NCI-H187 treated with DMSO at 0.1 percent for 48 hours (cell line): Measurements from ENCODE around the gene FAM149B1.

Source experiments
- DNase-seq: peaks from one replicate; lab custom pipeline; 2025; lab: John Stamatoyannopoulos, UW

Gene FAM149B1

DNA sequence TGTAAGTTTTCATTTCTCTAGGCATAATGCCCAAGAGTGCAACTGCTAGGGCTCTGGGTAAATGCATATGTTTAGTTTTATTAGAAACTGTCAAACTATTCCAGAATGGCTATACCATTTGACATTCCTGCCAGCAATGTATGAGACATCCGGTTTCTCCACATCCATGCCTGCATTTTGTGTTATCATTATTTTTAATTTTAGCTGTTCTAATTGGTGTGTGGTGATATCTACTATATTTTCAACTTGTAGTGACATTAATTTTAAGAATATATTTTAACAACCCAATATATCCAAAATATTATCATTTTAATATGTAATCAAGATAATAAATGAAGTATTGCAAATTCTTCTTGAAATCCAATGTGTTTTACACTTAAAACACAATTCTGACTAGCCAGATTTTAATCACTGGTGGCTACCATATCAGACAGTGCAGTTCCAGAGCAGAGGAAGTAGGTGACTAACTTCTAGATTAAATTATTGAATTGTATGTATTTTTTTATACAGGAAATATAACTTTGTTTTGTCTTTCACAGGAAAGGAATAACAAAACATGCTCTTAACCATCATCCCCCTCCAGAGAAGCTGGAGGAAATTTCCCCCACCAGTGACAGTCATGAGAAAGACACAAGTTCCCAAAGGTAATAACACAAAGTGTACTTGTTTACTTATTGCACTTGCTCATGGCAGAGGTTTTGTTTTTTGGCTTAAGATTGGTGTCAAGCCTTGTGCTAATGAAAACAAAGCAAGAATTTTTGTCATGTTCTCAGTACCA, 6.4 kb downstream of the FAM149B1 start:
- no peak for DNase-seq

DNA sequence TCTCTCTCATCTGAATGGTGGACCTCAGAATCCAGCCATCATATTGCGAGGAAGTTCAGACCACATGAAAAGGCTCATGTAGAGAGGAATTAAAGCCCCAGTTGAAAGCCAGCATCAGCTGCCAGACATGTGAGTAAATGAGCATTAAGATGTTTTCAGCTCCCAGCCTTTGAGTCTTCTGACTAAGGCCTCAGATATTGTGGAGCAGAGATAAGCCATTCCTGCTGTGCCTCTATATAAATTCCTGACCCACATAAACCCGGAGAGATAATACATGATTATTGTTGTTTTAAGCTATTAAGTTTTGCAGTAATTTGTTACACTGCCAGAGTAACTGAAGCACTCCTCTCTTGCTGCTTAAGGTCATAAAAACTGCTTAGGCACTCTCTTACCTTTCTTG, 14.6 kb downstream of the FAM149B1 start:
- no peak for DNase-seq

DNA sequence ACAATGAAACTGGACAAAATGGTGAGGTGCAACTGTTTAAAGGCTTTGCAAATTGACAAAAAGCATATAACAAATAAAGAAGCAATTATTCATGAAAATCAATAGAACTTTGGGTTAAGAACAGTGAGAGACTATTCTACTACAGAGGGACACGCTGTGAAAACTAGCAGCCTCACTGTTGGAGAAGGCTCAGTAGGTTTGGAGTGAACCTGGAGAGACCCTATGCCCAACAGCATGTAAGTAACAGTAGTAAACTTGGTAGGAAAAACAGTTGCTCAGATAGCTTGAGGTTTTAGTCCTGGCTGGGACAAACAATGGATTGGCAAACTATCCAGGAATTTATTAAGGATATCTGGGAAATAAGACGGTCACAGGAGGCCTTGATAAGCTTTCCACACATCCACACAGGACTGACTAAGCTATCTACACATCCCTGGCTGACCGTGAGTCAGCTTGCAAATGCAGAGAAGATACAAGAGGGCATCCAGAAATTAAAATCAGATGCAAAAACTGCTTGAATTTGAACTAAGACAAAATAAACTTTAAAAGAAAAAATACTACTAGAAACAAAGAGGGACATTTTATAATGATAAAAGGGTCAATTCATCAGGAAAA, 15.9 kb downstream of the FAM149B1 start:
- no peak for DNase-seq

DNA sequence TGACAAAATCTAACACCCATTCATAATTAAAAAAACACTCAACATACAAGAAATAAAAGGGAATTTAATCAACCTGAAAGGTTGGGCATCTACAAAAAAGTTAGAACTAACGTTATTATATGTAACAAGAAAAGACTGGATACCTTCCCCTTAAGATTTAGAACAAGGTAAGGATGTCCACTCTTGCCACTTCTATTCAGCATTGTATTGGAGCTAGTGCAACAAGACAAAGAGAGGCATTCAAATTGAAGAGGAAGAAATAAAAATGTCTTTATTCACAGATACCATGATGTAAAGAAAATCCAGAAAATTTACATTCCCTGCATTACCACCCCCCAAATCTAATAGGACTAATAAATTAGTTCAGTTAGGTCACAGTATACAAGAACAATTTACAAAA, 18.3 kb downstream of the FAM149B1 start:
- no peak for DNase-seq

DNA sequence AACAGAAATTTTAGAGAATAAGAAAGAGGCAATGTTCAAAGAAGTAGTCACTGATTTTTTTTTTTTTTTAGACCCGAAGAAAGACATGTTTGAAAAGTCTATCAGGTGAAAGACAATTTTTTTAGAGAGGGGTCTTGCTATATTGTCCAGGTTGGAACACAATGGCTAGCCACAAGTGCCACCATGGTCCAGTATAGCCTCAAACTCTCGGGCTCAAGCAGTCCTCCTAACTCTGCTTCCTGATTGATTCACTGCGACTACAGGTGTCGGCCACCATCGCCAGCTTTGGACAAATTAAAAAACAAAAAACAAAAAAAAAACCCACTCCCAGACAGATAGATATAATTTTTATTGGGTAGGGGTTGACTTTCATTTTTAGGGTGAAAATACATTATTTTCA, 22.3 kb downstream of the FAM149B1 start:
- no peak for DNase-seq

DNA sequence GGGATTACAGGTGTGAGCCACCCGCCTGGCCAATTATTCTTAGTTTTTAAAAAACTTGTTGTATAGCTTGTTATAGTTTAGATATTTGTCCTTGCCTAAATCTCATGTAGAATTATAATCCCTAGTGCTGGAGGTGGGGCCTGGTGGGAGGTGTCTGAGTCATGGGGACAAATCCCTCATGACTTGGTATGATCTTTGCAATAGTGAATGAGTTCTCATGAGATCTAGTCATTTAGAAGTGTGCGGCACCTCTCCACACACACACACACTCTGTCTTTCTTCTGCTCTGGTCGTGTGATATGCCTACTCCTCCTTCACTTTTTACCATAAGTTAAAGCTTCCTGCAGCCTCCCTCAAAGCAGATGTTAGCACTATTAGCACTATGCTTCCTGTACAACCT, 37.2 kb downstream of the FAM149B1 start:
- no peak for DNase-seq

DNA sequence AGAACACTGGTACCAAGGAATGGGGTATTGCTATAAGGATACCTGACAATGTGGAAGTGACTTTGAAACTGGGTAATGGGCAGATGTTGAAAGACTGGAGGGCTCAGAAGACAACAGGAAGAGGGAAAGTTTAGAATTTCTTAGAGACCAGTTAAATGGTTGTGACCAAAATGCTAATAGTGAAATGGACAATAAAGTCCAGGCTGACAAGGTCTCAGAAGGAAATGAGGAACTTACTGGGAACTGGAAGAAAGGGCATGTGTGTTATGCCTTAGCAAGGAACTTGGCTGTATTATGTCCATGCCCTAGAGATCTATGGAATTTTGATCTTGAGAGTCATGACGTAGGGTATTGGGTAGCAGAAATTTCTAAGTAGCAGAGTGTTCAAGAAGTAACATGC, 38.0 kb downstream of the FAM149B1 start:
- no peak for DNase-seq

DNA sequence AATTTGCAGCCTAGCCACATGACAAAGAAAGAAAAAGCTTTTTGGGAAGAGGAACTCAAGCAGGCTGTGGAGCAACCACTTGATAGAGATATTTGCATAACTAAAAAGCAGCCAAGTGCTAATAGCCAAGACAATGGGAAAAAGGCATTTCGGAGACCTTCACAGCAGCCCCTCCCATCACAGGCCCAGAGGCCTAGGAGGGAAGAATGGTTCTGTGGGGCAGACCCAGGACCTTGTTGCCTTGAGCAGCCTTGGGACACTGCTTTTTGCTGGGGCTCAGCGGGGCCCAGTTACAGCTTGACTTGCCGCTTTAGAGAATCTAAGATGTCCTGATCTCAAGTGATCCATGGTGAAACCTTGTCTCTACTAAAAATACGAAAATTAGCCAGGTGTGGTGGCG, 38.5 kb downstream of the FAM149B1 start:
- no peak for DNase-seq

DNA sequence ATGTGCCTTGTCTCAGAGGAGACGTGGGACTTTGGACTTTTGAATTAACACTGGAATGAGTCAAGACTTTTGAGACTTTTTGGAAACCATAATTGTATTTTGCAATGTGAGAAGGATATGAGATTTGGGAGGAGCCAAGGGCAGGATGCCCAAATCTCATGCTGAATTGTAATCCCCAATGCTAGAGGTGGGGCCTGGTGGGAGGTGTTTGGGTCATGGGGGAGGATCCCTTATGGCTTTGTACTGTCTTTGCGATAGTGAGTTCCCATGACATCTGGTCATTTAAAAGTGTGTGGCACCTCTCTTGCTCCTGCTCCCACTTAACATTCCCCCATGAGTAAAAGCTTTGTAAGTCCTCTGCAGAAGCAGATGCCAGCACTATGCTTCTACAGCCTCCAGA, 40.0 kb downstream of the FAM149B1 start:
- no peak for DNase-seq

DNA sequence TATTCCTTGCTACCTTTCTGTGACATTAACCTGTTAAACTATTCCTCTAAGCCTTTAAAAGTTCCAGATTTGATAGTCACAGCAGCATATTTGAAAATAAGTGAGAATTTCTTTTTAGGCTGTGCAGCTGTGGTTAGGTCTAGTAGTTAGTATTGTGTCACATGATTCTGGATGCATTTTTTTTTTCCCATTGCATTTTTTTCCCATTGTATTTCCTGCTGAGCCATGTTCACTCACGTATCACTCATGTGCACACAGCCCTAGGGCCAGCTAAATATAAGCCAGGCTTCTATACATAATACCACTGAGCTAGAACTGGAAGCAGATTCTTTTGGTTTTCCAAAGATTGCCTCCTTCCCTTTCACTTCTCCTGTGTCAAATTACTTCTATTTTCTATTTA, 41.8 kb downstream of the FAM149B1 start:
- no peak for DNase-seq

DNA sequence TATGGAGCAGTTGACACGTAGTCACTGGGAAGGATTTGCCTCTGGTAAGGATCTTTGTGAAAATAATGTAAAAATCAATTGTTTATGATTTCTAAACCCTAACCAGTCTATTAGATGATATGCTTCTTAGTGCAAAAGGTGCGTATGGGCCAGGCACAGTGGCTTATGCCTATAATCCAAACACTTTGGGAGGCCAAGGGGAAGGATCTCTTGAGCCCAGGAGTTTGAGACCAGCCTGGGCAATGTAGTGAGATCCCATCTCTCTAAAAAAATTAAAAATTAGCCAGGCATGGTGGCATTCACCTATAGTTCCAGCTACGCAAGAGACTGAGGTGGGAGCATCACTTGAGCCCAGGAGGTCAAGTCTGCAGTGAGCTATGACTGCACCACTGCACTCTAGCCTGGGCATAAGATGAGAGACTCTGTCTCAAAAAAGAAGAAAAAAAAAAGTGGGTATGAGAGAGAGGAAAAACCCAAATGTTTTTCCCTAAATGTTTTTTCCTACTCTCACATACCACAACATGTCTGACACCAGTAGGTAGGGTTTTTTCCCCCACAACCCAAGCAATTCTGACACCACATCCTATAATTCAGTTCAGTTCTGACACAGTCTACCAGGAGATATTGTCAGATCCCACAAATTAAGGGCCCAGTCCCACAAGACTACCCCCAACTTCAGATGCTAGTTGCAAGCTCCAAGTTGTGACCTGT, 42.6 kb downstream of the FAM149B1 start:
- DNase-seq, result no peak

DNA sequence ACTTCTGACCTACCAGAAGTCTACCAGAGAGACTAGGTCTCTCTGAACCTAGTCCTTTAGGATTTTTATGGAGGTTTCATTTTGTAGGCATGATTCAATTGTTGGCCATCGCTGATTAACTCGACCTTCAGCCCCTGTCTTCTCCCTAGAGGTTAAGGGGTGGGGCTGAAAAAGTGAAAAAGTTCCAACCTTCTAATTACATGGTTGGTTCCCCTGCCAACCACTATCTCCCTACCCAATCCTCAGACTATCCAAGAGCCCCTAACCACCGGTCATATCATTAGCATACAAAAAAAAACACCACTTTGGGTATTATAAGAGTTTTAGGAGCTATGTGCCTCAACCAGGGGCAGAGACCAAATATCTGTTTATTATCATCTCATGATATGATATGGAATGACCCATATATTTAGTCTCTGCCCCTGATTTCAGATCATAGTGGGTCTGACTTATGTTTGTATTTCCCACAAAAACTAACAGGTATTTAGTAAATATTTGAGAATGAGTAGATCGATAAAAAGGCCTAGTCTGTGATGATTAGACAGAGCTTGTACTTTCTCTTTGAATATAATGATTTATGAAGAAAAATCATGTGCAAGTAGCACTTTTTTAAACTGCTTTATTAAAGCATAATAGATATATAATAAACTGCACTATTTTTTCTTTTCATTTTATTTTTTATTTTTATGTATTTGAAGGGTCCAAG, 43.3 kb downstream of the FAM149B1 start:
- DNase-seq, result no peak

DNA sequence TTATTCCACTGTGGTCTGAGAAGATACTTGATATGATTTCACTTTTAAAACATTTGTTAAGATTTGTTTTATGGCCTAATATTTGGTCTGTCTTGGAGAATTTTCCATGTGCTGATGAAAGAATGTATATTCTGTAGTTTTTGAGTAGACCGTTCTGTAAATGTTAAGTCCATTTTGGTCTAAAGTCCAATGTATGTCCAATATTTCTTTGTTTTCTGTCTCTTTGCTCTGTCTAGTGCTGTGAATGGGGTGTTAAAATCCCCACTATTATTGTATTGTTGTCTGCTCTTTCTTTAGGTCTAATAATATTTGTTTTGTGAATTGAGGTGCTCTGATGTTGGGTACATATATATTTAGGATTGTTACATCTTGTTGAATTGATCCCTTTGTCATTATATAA, 47.8 kb downstream of the FAM149B1 start:
- no peak for DNase-seq

DNA sequence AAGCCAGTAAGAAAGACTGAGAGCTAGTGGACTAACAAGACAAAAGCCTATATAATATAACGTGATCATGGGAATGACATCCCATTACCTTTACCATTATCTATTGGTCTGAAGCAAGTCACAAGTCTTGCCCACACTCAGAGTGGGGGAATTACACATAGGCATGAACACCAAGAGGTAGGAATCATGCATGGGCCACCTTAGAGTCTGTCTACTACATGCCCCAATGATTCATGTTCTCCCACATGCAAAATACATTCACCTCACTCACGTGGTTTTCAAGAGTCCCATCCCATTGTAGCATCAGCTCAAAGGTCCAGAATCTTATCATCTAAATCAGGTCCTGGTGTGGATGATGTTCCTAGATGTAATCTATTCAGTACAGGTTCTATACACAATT, 49.7 kb downstream of the FAM149B1 start:
- DNase-seq, result no peak

DNA sequence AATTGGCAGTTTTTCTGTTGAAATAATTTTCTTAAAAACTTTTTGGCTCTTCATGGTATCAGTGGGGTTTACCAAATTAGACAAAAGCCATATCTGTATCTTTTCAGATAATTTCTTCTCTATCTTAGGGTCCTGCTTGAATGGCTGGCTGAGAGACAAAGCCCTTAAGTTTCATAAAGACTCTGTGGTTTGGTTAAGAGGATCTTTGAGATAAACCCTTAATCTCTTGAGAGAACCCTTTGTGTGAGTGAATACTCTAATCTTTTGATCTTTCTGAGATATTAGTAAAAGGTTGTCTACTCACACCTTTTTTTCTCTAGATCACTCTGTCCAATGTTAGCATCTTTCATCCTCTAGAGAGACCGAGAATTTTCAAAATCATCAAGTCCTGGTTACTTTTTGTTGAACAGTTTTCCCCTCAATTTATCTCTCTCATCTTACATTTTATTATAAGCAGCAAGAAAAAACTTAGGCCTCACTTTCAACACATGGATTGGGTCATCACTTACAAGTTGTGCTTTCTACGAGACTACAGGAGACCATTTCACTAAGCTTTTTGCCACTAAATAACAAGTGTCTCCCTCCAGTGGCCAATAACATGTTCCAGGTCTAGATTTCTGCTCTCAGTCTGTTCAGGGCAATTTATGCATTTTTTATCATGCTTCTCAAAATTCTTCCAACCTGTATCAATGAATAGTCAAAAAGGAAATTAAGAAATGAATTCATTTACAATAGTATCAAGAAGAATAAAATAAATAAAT, 50.7 kb downstream of the FAM149B1 start:
- no peak for DNase-seq

DNA sequence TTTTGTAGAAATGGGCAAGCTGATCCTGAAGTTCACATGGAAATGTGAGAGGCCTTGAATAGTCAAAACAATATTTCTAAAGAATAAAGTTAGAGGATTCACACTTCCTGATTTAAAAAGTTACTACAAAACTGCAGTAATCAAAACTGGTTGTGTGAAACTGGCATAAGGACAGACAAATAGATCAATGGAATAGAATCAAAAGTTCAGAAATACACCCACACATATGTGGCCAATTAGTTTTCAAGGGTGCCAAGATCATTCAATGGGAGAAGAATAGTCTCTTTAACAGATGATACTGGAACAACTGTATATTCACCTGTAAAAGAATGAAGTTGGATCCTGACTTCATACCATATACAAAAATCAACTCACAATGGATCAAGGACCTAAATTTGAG, 51.5 kb downstream of the FAM149B1 start:
- DNase-seq, result no peak

DNA sequence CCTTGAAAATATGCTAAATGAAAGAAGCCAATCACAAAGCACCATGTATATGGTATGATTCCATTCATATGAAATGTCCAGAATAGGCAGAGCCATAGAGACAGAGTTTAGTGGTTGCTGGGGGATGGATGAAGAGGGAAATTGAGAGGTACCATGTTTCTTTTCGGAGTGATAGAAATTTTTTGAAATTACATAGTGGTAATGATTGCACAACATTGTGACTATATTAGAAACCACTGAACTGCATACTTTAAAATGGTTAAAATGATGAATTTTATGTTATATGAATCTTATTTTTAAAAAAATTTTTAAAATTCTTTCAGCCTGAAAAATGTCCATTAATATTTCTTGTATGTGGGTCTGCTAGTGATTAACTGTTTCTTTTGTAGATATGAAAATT, 53.1 kb downstream of the FAM149B1 start:
- no peak for DNase-seq

DNA sequence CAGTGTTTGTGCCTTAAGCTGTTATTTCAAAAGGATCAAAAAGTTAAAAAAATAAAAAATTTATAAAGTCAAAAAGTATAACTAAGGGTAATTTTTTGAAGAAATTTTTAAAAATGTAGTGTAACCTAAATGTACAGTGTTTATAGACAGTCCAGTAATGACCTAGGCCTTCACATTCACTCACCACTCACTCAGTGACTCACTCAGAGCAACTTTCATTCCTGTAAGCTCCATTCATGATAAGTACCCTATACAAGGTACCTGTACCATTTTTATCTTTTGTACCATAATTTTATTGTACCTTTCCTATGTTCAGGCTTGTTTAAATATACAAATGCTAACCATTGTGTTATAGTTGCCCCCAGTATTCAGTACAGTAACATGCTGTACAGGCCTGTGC, 57.6 kb downstream of the FAM149B1 start:
- no peak for DNase-seq

DNA sequence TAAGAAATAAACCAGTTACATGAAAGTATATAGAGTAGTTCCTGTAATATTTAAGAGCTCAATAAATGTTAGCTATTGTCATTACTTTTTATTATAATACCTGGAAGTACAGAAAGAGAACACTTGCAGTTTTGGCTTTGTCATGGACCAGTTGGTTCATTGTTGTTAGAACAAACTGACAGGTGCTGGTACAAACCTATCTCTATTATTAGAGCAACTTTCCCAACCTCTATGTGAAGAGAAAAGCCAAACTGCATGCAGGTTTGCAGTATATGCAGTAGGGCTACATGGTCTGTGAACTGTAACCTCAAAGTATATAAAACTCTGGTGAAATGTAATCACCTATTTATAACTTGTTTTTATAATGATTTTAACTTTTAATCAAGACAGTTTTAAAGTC, 58.7 kb downstream of the FAM149B1 start:
- DNase-seq, result no peak

DNA sequence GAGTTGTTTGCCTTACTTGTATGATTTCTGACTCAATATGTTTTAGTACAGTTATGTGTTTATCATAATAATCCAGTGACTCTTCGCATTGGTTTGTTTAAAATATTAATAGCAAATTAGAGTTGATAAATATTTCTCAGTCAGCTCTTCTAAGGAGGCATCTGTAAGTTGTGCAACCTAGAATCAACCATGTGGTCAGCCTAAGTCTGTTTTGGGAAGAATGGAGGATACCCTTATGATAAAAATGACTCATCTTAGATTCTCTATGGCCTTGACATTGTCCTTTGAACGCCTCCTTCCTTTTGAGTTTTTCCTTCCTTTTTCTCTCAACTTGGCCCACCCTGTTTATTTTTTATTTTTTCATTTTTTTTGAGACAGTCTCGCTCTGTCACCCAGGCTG, 60.3 kb downstream of the FAM149B1 start:
- no peak for DNase-seq

DNA sequence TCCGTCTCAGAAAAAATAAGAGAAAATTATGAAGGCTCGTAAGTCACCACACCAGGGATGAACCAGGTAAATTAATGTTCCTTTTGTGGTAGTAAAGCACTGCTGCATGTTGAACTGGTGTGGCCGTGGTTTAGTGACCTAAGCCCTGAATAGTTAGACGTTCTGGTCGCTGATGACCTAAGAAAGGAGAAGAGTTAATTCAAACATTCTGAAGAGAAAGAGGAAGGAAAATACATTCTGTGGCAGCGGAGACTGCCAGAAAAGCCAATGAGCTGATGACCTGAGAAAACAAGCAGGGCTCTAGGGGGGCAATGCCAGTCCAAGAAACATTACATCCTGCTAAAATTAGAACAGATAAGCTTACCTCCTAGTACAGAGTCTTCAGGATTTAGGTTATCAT, 61.6 kb downstream of the FAM149B1 start:
- no peak for DNase-seq

DNA sequence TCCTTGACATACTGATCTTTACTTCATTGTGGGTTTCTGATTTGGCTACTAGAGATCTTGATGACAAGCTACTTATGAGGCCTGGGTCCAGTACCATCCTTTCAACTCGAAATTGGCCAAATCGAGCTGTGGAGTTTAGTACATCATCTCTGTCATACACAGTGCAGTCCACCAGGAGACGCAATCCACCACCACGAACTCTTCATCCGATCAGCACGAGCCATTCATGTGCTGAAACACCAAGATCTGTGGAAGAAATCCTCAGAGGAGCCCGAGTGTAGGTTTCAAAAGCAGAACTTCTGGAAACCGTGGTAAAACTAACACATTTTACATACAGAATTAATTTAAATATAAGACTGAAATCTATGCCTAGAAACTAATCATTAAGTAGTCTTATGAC, 65.0 kb downstream of the FAM149B1 start:
- DNase-seq, result no peak
